ENCODE results near the gene GUCD1.
"Not testable (repeated sequence)": the region's sequence is repeated elsewhere in the genome, so short reads cannot be mapped to it uniquely, and the experiment has no call there.

The GUCD1 gene

GRCh38 chr22:24563246-24563645 is 8.3 kb upstream of the GUCD1 start:
- no peak for DNase-seq

GRCh38 chr22:24559471-24559870 is 4.5 kb upstream of the GUCD1 start:
- DNase-seq, result no peak

- DNase-seq, result peak; percentile 73
Observed at GRCh38 chr22:24555165-24556039, 464 bp upstream of the GUCD1 start, which contains the start of gene SNRPD3. Gene SNRPD3, plus strand, starts transcription at chr22:24555999. Its CDS starts 1,676 bp downstream, at chr22:24557675.

GRCh38 chr22:24553597-24554312 is 1.2 kb downstream of the GUCD1 start:
- no peak for DNase-seq

GRCh38 chr22:24552503-24553286 is 2.2 kb downstream of the GUCD1 start:
- DNase-seq, result not testable (repeated sequence)

GRCh38 chr22:24550902-24551435 is 4.0 kb downstream of the GUCD1 start:
- no peak for DNase-seq

GRCh38 chr22:24550028-24550901 is 4.7 kb downstream of the GUCD1 start:
- DNase-seq, result no peak

GRCh38 chr22:24548812-24549211 is 6.1 kb downstream of the GUCD1 start:
- DNase-seq, result no peak

- DNase-seq, result no peak
Observed at GRCh38 chr22:24543679-24544243, 11.2 kb downstream of the GUCD1 start.

- DNase-seq, result no peak
Observed at GRCh38 chr22:24543185-24543601, 11.7 kb downstream of the GUCD1 start.

- no peak for DNase-seq
Observed at GRCh38 chr22:24542641-24543040, 12.3 kb downstream of the GUCD1 start.

GRCh38 chr22:24541681-24542515 is 13.0 kb downstream of the GUCD1 start:
- DNase-seq, result no peak

GRCh38 chr22:24540470-24540869 is 14.5 kb downstream of the GUCD1 start:
- no peak for DNase-seq

GRCh38 chr22:24536089-24536488 is 18.8 kb downstream of the GUCD1 start:
- DNase-seq, result no peak

GRCh38 chr22:24535348-24535747 is 19.6 kb downstream of the GUCD1 start:
- DNase-seq, result no peak

GRCh38 chr22:24532075-24532474 is 22.9 kb downstream of the GUCD1 start:
- no peak for DNase-seq

GRCh38 chr22:24530968-24531367 is 24.0 kb downstream of the GUCD1 start:
- not testable (repeated sequence) for DNase-seq

- DNase-seq, result no peak
Observed at GRCh38 chr22:24529898-24530297, 25.0 kb downstream of the GUCD1 start.

GRCh38 chr22:24526191-24526590 is 28.7 kb downstream of the GUCD1 start:
- no peak for DNase-seq

GRCh38 chr22:24525416-24526037 is 29.4 kb downstream of the GUCD1 start:
- no peak for DNase-seq
